GM21423 (cell line): ENCODE data around the gene ATF6.

Experiments used
- ATAC-seq: cut with Tn5 transposase; IDR thresholded peaks from one replicate; pipeline ENCODE4 v1.9.1; 2021; ENCODE audit warnings: mild to moderate bottlenecking, moderate library complexity; ENCODE audit not compliant: unreplicated experiment

Gene ATF6

GRCh38 chr1:161885003-161885402 is 118.9 kb downstream of the ATF6 start:
- no peak for ATAC-seq

GRCh38 chr1:161885759-161886158 is 119.6 kb downstream of the ATF6 start:
- ATAC-seq = no peak

- no peak for ATAC-seq
These were observed 120.5 kb downstream of the ATF6 start for GRCh38 chr1:161886589-161886988.

- ATAC-seq = no peak
These were observed 121.7 kb downstream of the ATF6 start for GRCh38 chr1:161887730-161888287.

- no peak for ATAC-seq
These were observed 124.5 kb downstream of the ATF6 start for GRCh38 chr1:161890574-161890973.

- no peak for ATAC-seq
These were observed 133.0 kb downstream of the ATF6 start for GRCh38 chr1:161899091-161899490.

GRCh38 chr1:161900160-161900559 is 134.0 kb downstream of the ATF6 start:
- ATAC-seq = no peak

GRCh38 chr1:161902182-161902581 is 136.1 kb downstream of the ATF6 start:
- ATAC-seq = no peak

- ATAC-seq = no peak
These were observed 139.3 kb downstream of the ATF6 start for GRCh38 chr1:161905269-161905884.

- no peak for ATAC-seq
These were observed 141.1 kb downstream of the ATF6 start for GRCh38 chr1:161907265-161907664.

- ATAC-seq = no peak
These were observed 142.1 kb downstream of the ATF6 start for GRCh38 chr1:161908264-161908663.

- no peak for ATAC-seq
These were observed 144.5 kb downstream of the ATF6 start for GRCh38 chr1:161910604-161911003.

GRCh38 chr1:161913482-161914140 is 147.5 kb downstream of the ATF6 start:
- no peak for ATAC-seq

- no peak for ATAC-seq
These were observed 148.5 kb downstream of the ATF6 start for GRCh38 chr1:161914595-161914994.

- peak; percentile 62 for ATAC-seq
These were observed 149.0 kb downstream of the ATF6 start for GRCh38 chr1:161915051-161915503.

- no peak for ATAC-seq
These were observed 149.9 kb downstream of the ATF6 start for GRCh38 chr1:161915978-161916377.

GRCh38 chr1:161919229-161919628 is 153.1 kb downstream of the ATF6 start:
- no peak for ATAC-seq

GRCh38 chr1:161921491-161921890 is 155.4 kb downstream of the ATF6 start:
- ATAC-seq = no peak

- ATAC-seq = no peak
These were observed 155.9 kb downstream of the ATF6 start for GRCh38 chr1:161921990-161922389.

GRCh38 chr1:161928056-161928455 is 161.9 kb downstream of the ATF6 start:
- ATAC-seq = no peak

GRCh38 chr1:161929137-161929536 is 163.0 kb downstream of the ATF6 start:
- no peak for ATAC-seq

GRCh38 chr1:161930064-161930463 is 163.9 kb downstream of the ATF6 start:
- no peak for ATAC-seq
